ENCODE measurements around the gene CCDC172.

Gene CCDC172

GRCh38 chr10:116324227-116324950 is at the start of gene CCDC172:
CCDC172 (plus strand) TSS chr10:116324448; CDS start chr10:116325012, 564 bp downstream.
- DNase-seq (ENCODE audit: low read depth in 2 of 3, low spot score in 1 of 3) = no peak

DNA sequence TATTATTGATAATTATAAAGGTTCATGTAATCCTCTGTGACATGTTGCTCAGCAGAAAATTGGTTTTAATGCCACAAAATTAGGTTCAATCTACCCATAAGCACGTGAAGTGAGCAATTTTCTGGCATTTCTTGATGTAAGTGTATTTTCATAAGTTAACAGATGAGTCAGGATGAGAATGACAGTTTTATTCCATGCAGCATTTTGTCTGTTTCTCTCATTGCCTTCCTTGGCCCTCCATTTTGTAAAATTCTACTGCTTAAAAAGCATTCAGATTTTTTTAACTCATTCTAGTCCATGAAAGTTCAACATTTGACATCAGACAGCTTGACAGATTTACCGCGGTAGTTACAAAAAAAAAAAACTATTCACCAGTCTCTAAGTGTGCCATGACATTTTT is 47.3 kb upstream of the CCDC172 start:
- DNase-seq (ENCODE audit: low read depth in 2 of 3, low spot score in 1 of 3) = no peak

DNA sequence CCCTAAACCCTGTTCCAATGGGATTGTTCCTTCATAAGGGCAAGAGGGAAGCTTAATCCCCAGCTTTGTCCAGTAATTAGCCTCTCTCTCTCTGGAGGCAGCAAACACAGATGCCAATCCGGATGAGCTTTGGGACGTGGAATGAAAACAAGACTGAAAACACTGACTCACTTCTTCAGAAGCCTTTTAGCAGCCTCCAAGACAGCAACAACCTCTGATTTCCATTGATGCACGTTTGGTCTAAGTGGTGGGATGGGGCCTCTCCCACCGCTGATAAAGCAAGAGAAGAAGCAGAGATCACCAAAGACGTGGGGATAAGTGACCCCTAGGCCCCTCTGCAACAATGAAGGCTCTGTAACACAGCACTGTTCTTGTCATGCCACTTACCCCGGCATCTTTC is 45.4 kb upstream of the CCDC172 start:
- no peak for DNase-seq (ENCODE audit: low read depth in 2 of 3, low spot score in 1 of 3)

DNA sequence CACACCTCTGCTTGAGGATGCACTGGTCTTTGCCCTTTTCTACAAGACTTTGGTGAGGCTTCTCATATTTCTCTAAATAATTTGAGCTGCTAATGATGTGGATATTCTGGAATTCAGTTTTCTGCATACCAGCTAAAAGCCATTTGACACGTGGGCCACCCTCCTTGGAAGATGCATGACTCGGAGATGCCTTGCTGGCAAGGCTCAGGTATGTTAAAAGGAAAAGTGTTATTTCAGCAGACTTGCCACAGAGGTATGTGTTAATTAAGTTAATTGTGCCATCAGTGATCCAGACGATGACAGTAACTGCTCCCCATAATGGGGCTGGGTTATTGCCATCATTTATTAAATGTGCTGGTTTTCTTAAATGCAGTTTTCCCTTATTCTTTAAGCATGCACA is 42.5 kb upstream of the CCDC172 start:
- DNase-seq (ENCODE audit: low read depth in 2 of 3, low spot score in 1 of 3) = no peak

DNA sequence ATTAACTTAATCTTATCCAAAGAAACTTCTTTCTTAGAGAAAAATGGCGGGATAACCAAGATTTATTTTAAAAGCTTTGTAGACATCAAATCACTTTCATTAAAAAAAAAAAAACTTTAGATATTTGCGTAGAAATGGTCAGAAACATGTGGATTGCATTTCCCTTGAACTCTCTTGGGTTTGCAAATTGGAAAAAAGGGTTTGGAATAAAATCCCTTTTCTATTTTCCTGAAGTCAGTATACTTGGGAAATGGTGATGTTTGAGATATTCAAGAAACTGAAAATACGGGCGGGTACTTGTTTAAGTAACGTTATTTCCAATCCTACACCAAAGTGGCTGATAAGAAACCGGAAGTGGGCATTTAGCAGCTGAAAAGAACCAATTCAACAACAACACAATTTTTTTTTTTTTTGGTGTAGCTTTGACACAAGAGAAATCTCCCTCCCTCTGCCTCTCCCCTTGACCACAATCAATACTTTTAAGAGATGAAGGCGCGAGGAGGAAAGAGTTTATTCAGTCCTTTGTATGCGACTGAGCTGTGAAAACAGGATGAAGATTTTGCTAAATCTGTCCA is 37.5 kb upstream of the CCDC172 start:
- DNase-seq (ENCODE audit: low read depth in 2 of 3, low spot score in 1 of 3) = no peak

GRCh38 chr10:116287906-116288501 is 36.2 kb upstream of the CCDC172 start:
- DNase-seq (ENCODE audit: low read depth in 2 of 3, low spot score in 1 of 3) = peak in 1 of 3 donors; percentile 9

DNA sequence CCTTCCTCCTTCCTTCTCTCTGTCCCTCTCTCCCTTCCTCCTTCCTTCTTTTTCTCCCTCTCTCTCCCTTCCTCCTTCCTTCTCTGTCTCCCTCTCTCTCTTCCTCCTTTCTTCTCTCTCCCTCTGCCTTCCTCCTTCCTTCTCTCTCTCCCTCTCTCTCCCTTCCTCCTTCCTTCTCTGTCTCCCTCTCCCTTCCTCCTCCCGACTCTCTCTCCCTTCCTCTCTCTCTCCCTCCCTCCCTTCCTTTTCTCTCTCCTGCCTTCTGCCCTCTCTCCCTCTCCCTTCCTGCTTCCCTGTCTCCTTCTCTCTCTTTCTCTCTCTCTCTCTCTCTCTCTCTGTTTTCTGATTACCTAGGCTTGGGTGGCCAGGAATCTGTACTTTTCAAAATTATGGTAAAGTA is 34.6 kb upstream of the CCDC172 start:
- DNase-seq (ENCODE audit: low read depth in 2 of 3, low spot score in 1 of 3) = no peak

DNA sequence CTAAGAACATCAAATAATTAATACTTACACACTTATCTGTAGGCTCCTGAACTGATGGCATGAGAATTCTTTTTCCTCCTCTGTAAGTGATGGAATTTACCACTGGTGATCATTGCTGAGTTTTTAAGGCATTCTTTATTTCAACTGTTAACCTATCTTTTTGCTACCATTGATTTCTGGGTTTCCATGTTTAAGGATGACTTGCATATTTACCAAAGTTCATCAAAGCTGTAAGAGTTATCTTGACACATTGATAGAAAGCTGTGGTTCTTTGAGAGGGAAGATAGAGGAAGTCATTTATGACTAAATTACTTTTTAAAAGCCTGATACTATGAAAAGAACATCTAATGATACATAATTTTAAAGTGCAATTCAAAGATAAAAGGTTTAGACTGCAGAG is 31.8 kb upstream of the CCDC172 start:
- DNase-seq (ENCODE audit: low read depth in 2 of 3, low spot score in 1 of 3) = no peak

DNA sequence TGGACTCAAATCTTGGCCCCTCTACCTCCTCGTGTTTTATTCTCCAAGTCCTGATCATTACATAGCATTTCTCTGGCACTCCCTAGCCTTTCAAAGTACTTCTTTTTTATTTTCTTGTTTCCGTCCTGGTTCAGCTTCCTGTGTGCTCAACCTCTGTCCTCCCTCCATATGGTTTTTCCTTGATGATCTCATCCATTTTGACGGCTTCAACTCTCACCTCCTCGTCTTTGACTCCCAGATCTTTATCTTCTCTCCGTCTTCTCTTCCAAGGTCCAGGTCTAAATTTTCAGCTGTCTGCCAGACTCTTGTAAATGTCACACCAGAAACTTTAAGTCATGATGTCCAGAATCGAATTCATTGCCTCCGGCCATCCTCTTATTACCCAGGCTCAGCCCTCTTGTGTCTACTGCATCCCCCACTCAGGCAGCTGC is 27.9 kb upstream of the CCDC172 start:
- DNase-seq (ENCODE audit: low read depth in 2 of 3, low spot score in 1 of 3) = no peak

- DNase-seq (ENCODE audit: low read depth in 2 of 3, low spot score in 1 of 3) = no peak
These were observed 25.7 kb upstream of the CCDC172 start for GRCh38 chr10:116298586-116298985.

DNA sequence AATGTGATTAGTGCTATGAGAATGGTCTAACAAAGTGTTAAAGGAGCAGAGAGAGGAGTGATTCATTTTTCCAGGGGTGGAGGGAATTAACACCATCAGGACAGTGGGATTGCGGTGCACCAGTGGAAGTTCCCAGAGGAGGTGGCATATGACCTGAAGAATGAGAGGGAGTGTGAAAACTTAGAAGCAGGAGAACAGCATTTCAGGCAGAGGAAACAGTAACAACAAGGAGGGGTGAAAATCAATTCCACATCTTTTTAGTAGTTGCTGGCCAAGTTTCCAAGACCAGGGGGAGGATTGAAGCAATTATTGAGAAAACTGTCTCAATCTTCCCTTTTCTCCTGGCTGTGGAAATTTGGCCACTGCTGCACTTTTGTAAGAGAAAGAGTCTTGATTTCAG is 23.7 kb upstream of the CCDC172 start:
- DNase-seq (ENCODE audit: low read depth in 2 of 3, low spot score in 1 of 3) = no peak

DNA sequence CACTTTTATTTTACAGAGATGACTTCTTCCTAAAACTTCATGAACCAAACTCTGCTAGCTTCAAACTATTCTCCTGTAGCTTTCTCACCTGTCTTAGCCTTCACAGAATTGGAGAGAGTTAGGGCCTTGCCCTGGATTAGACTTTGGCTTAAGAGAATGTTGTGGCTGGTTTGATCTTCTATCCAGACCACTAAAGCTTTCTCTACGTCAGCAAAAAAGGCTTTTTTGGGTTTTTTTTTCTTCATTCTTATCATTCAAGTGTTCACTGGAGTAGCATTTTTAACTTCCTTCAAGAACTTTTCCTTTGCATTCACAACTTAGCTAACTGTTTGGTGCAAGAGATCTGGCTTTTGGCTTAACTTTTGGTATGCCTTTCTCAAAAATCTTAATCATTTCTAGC is 19.3 kb upstream of the CCDC172 start:
- DNase-seq (ENCODE audit: low read depth in 2 of 3, low spot score in 1 of 3) = no peak

DNA sequence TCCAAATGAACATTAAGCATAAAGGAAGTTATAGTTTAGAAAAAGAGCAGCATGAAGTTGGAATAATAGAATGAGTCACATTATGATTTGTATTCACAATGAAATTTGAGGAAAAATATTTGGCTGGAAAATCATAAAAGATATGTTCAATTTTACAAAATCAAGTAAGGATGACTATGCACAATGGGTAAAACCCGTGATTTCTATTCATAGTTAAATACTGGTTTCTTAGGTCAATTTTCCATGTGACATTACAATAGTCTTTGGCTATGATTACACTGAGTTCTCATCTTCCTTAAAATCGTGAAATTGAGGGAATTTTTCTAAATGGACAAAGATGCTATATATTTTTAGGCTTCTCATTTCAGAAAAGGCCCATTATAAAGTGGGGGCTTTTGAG is 17.4 kb upstream of the CCDC172 start:
- no peak for DNase-seq (ENCODE audit: low read depth in 2 of 3, low spot score in 1 of 3)

- no peak for DNase-seq (ENCODE audit: low read depth in 2 of 3, low spot score in 1 of 3)
These were observed 16.8 kb upstream of the CCDC172 start for GRCh38 chr10:116307455-116307854.

- DNase-seq (ENCODE audit: low read depth in 2 of 3, low spot score in 1 of 3) = no peak
These were observed 13.2 kb upstream of the CCDC172 start for GRCh38 chr10:116311016-116311415.

DNA sequence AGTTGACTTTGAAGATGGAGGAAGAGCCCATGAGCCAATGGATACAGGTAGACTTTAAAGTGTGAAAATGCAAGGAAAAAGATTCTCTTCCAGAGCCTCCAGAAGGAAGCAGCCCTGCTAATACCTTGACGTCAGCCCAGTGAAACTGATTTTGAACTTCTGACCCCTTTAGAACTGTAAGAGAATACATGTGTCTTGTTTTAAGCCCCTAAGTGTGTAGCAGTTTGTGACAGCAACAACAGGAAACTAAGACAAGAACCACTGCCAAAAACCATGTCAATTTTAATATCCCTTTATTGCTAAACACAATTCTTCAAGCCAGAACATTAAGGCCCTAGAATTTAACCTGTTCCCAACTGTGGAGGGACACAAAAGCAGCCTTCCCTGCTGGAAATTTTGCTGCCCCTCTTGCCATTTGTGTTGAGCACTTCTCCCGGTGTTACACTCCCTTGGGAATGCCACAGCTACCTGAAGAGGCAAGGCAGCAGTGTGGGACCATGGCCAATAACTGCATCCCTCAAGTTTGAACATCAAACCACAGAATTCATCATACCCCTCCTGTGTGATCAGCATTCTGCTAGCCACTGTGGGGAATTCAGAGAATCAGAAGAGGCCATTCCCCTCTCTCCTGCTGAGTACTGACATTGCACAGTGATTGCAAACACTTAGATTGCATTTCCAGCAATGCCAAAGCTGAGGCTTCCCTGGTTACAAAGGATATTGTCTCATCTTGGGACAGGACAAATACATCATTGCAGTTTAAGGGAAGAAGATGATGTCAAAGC is 12.3 kb upstream of the CCDC172 start:
- DNase-seq (ENCODE audit: low read depth in 2 of 3, low spot score in 1 of 3) = no peak

DNA sequence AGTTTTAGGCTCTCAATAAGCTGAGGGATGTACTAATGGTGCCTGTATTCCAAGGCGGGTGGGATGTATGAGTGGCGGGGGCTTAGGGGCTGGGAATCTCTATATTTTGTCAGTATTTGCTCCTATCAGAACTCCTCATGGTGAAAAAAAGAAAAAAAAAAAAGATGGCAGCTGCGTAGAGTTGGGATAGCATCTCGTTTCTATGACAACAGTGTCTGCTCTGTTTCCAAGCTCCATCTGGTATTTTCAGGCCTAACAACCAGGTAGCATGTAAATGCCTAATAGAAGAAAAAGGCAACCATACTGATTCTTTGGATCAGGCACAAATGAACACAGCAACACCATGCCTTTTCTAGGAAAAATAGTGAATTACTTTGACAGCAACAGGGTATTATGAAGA is 11.7 kb upstream of the CCDC172 start:
- no peak for DNase-seq (ENCODE audit: low read depth in 2 of 3, low spot score in 1 of 3)

DNA sequence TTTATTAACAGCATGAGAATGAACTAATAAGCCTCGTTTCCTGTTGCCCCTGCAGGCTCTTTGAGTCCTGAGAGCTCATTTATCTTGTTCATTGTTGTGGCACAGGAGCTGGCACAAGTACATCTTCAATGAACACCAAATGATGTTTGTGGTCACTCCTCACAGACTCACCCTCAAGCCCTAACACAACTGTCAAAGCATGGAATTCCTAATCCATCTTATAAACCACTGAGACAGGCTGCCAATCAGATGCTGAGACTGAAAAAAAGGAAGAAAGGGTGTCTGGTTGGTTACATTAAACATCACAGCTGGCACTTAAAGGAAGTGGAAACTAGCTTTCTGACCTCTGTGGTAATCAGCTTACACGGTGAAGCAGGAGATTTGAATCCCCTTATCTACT is 7.7 kb upstream of the CCDC172 start:
- no peak for DNase-seq (ENCODE audit: low read depth in 2 of 3, low spot score in 1 of 3)

- no peak for DNase-seq (ENCODE audit: low read depth in 2 of 3, low spot score in 1 of 3)
These were observed 845 bp downstream of the CCDC172 start for GRCh38 chr10:116324951-116325635.

- DNase-seq (ENCODE audit: low read depth in 2 of 3, low spot score in 1 of 3) = no peak
These were observed 1.7 kb downstream of the CCDC172 start for GRCh38 chr10:116325987-116326386.

- no peak for DNase-seq (ENCODE audit: low read depth in 2 of 3, low spot score in 1 of 3)
These were observed 4.9 kb downstream of the CCDC172 start for GRCh38 chr10:116329153-116329552.

All from stimulated activated CD4-positive, alpha-beta T cell treated with anti-CD3 and anti-CD28 coated beads, Interleukin-12 subunit alpha, Interleukin-12 subunit beta, amount 100 ng/mL, for 48 hours (primary cell).